GM19397 (cell line): ENCODE data around the gene KIRREL1.

Experiments
- ATAC-seq: cut with Tn5 transposase; IDR thresholded peaks from one replicate; pipeline ENCODE4 v1.9.1; 2021; ENCODE audit warnings: mild to moderate bottlenecking, moderate library complexity; ENCODE audit not compliant: unreplicated experiment

KIRREL1 gene

DNA sequence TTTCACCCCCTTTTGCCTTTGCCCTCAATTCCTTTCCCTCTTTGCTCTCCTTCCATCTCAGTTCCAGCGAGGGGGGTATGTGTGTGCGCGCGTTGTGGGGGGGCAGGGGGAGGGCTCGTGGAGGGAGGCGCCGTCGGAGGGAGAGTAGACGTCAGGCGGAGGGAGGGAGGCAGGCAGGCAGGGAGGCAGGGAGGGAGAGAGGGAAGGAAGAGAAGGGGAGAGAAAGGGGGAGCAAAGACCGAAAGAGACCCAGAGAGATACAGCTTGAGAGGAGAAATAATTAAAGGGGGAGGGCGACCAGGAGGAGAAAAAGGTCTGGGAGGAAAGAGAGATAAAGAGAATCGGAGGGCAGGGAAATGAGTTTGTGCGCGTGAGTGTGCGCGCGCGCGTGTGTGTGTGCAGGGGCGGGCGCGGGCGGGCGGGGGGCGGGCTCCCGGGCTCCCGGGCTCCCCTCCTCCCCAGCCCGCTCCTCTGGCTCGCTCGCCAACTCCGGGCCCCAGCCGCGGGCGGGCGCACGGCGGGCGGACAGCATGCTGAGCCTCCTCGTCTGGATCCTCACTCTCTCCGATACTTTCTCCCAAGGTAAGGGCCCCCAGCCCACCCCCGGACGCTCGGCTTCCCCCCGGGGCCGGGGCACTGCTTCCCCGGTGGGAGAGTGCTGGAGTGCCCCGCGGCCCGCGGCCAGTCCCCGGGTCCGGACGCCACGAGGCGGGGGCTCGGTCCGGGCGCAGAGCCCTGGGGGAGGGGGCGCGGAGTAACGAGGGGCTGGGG, at the start of gene KIRREL1:
TSS of gene KIRREL1 (plus strand) at position 499 of the 771 bp plus-strand sequence. CDS start at position 531, 32 bp downstream.
- ATAC-seq: no peak

DNA sequence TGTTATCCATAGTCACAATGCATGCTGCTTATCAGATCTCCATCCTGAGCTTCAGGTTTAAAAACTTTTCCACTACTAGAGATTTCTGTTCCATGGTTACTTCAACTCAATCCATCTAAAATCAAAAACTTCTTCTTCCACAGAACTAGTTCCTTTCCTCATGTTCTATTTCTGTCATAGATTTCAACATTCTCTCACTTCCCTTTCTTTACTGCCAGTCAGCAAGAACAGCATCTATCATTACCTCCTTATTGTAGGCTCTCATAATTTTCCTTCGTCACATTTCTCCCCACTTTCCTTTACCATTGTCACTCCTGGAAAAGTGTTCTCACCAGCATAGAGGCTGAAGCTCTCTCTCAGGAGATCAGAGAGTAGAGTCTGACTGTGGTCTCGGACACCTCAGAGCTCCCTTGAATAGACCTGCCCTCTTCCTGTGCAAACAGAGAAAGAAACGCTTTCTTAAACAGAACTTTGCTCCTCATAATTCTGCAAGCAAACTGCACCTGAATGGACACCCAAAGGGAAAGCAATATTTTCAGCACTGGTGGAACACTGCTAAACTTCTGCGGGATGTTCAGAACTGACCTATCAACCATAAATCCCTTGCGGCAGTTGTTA, 48.7 kb upstream of the KIRREL1 start:
- no peak for ATAC-seq

DNA sequence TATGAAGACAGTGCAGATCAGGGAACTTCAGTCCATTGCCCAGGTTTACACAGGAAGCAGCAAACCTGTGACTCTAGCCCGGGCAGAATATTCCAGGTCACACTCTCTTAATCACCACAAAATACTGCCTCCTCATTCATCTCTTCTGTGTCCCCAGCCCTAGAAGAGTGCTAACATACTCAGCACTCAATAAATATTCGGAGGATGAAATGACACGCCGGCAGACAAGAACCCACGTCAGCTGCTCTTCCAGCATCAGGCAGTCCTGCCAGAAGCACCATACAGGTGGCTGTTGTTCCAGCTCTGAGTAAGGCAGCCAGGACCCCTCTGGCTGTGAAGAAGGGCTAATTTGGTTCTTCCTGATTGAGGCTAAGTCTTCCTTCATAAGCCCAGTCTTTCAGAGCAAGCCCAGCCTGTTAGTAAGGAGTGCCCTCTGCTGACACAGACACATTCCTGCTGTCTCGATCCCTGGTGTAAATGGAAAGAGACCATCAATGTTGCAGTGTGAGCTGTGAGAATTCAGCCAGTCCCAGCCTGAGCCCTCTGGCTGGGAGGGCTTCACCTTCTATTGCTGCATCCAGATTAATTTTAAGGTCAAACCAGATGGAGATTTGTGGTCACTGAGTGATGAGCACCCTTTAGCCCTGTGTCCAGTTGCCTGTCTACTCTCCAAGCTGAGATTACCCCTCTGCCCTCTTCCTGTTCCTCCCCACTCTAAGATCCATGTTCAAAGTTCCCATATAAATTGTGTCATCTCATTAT, 45.0 kb upstream of the KIRREL1 start:
- no peak for ATAC-seq

DNA sequence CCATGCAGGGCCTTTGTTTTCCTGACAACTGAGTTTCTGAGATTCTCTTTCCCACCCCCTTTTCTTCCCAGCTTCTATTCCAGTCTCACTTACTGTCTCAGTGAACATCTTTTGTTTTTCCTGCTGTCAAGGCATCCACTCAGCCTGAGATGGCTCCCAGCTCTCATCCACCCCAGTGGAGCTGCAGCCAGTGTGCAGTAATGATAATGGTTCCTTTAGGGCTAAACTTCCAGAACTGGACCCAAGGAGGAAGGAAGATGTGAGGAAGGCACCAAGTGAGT, 44.4 kb upstream of the KIRREL1 start:
- no peak for ATAC-seq

DNA sequence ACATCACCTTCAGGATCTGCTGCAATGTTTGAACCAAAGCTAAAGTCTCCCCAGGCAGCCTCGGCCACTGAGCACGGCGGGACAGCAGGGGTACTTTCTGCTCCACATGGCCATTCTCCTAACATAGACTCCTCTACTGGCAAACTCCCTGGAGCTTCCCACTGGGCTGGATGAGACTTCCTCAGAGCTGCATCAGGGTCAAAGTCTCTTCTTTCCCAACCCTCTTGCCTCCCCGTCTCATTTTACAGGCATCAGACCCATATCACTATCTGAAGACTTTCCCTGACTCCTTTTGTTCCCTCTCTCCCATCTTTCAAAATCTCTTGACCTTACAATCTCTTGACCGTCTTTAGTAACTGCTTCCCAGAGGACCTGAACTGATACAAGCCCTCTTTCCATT, 42.2 kb upstream of the KIRREL1 start:
- no peak for ATAC-seq

DNA sequence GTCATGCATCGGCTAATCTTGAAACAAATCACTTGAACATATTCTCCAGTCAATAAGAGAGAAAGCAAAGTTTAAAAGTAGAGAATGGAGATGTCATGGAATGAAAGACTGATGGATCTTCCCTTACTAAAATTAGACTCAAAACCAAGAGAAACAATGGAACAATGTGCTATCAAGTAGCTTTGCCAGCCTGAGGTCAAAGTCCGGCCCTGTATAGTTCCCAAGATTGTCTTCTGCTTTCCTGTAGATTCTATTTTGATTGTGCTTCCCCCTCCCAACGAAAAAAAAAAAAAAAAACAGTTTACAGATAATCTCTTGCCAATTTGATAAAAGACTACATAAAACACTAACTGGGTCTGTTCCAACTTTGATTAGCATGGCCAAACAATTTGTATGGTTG, 40.8 kb upstream of the KIRREL1 start:
- no peak for ATAC-seq

DNA sequence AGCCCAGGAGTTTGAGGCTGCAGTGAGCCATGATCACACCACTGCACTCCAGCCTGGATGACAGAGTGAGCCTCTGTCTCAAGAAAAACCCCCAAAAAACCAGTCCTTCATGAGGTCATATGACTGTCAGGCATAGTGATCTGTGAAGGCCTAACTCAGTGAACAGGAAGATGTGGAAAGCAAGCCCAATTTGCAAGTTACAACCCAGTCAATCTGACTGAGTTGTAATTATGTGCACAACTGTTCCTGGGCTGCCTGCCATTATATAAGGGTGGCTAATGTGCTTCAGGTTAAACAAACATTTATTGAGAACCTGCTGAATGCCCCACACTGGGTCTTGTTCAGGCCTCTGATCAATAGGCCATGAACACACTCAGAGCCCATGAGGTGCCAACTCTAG, 38.2 kb upstream of the KIRREL1 start:
- ATAC-seq: no peak

DNA sequence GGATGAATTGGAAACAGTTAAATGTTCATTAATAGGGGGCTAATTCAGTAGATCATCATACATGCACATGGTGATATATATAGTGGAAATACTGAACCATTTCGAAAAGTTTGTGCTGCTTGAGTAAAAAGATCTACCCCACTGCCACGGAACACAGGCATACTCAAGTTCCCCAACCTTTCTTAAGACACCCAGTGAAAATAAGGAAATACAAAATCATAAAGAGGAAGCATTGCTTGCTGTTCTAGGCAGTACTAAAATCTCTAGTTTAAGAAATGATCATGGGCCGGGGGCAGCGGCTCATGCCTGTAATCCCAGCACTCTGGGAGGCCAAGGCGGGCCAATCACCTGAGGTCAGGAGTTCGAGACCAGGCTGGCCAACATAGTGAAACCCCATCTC, 37.6 kb upstream of the KIRREL1 start:
- no peak for ATAC-seq

DNA sequence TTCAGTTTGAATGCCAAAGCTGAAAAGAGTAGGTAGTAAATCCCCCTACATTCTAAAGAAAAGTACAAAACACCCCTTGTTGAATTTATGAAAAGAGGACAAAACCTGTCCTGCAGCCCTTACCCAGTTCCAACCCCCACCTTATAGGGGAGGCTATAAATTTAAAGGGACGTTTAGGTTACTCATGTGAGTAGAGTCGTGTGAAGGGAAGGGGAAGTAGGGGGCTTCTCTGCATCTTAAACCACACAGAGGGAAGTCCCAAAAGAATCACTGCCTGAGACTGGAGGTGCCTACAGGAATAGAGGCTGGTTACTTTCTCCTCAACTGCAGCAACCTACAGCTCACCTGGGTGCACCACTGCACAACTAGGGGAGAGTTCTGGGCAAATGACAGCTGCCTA, 36.7 kb upstream of the KIRREL1 start:
- ATAC-seq: no peak

DNA sequence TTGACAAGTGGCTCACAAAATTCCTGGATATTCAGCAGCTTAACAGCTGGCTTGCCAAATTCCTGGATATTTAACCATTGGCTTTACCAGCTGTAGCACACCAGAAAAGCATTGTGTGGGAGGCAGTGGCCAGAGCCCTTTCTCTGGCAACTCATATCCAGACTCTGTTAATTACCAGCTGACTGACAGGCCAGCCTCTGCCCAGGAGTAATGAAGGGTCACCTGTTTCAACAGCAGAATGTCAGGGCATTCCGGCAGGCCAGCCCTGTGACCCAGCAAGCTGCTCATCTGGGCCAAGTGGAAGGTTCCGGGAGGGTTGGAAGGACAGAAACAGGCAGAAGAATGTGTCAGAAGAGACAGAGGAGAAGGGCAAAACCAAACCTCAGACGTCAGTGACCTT, 35.2 kb upstream of the KIRREL1 start:
- ATAC-seq: no peak

DNA sequence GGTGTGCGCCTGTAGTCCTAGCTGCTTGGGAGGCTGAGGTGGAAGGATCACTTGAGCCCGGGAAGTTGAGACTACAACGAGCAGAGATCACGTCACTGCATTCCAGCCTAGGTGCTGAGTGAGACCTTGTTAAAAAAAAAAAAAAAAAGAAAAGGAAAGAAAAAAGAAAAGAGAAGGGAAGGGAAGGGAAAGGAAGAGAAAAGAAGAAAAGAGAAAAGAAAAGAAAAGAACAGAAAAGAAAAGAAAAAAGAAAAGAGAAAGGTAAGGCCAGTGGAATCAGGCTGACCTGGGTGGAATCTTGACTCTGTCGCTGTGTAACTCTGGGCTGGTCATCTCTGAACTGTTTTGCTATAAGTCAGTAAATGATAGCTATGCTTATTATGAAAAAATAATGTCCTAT, 33.7 kb upstream of the KIRREL1 start:
- no peak for ATAC-seq

DNA sequence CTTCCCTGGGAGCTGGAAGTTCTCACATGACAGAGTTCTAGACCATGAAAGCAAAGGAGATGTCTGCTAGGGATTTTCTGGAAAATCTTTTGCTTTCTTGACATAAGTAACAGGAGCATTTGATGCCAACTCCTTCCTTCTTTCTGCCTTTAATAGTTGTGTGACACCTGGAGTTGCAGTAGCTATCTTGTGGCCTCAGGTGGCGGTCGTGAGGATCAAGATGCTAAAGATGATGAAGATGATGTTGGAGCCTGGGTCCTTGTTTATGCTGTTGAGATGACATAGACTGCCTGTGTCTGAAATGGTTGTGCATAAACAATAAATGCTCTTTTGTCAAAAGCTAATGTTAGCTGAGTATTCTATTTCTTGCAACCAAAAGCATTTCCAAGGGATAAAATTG, 32.7 kb upstream of the KIRREL1 start:
- ATAC-seq: no peak

DNA sequence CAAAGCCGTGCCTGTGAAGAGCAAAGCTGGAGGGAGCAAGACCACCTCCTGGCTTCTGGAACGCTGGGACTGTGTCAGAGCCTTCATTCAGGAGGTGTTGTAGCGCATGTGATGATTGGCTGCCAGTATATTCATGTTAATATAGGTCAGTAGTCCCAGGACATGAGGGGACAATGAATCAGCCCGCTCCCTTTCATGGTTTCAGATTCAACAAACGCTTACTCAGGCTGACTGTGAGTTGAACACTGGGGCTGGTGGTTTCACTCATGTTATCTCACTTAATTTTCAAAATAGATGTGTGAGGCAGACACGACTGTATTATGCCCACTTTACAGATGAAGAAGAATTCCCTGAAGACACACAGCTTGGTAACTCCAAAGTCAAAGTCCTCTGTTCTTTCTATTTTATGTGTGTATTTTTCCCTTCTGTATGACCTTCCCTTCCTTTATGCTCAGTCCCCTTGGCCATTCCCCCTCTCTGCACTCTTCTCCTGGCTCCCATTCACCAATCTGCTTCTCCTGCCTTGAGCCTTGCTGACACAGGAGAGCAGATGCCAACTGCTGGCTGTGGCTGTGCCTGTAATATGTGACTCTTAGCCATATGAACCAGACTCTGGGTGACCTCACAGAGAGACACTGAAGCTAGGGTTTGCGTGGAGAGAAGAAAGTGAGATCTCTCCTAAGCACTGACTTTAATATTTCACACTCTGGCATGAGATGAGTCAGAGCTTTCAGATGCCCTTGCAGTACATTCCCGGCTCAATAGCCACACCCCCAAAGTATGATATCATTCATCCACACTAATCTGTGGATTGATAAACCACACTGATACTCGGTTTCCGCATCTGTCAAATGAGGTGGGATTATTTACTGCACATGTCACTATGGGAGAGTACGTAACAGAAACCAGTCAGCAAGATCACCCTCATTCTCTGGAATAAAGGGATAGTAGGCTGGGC, 31.4 kb upstream of the KIRREL1 start:
- ATAC-seq: no peak

DNA sequence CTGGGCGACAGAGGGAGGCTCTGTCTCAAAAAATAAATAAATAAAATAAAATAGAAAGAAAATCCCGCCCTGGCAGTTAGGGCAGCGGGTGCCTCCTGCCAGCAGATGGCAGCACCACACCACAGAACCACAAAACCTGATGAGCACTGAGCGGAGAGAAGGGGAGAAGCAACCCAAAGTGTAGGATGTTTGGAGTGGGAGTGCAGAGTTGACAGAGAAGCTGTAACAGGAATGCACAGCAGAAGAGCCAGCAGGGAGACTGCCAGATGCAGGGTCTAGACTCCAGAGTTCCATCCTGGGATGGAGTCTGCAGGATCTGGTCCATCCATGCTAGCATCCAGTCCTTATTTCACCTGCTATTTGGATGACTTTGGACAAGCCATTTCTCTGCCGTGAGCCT, 29.7 kb upstream of the KIRREL1 start:
- ATAC-seq: no peak

DNA sequence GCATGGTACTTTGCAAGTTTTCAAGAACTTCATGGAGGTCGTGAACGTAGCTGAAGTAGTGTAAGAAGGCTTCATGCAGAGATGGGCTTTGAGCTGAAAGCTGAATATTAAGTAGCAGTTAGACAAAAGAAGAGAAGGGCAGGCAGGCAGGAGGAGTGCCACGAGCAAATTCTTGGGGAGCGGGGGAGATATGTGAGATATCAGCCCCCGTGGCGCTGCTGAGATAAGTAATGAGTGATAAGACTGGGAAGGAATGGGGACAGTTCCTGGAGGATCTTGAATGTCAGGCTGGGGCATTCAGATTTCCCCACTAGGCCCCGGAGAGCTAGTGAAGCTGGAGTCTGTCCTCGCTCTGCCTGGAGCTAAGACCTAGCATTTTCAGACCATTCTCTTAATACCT, 27.9 kb upstream of the KIRREL1 start:
- ATAC-seq: no peak

DNA sequence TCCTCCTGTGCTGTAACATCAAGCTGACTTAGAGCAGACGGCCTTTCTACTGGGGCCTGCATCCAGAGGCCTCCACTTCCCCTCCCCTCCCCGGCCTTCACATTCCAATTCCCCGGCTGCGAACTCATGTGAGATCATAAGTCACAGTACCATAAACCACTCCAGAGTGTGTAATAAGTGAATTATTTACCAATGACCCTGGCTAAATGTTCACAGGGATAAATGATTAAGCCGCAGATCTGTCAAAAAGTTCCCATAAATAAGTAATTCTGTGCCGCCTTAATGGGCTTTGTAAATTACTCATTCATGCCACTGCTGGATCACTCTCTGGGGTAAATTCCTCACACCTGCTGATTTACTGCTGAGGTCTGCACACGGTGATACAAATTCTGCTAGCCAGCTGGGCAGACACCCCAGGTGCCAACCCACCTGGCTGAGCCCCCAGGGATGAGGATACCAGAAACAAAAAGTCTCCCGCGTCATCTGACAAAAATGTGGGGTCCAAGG, 27.4 kb upstream of the KIRREL1 start:
- no peak for ATAC-seq

DNA sequence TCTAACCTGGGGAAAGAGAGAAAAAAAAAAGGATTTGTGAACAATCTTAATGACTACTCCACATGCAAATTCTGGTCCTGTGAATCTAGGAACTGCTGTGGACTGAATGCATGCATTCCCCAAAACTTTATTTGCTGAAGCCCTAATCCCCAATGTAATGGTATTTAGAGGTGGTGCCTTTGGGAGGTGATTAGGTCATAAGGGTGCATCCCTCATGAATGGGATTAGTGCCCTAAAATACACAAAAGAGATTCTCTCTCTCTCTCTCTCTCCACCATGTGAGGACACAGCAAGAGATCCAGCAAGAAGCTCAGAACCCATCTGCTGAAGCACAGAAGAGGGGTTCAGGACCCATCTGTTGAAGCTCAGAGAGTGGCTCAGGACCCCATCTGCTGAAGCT, 26.2 kb upstream of the KIRREL1 start:
- ATAC-seq: no peak

DNA sequence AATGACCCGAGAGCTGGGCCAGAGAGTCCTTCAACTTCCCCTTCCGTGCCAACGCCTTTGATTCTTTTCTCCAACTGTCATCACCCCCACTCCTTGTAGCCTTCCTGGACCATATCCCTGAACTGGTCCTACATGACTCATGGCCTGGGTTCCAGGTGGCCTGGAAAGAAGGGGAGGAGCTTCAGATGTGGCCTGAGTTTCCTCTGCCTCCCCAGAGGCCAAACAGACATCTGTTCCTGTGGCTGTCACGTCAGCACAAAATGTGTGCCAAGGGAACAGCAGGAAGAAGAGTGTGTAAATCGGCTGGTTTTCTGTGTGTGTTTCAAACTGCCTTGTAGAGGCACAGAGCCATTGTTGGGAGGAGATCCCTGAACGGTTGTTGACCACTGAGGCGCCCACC, 24.9 kb upstream of the KIRREL1 start:
- ATAC-seq: no peak

DNA sequence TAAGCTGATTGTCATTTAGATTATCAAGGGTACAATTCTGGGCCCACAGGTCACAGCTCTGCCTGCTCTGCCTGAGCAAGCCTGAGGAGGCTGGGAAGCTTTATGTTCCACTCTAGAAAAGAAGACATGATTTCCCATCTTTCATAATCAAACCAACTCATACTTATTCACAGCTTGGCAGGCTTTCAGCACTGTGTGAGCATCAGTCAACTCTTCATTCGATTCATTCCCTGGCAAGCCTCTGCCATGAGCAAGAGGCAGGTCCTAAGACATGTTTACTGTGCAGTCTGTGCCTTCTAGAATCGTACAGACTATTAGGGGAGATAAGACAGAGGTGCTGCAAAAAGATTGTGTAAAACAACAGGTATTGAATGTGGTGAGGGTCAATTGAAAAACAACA, 24.5 kb upstream of the KIRREL1 start:
- no peak for ATAC-seq

DNA sequence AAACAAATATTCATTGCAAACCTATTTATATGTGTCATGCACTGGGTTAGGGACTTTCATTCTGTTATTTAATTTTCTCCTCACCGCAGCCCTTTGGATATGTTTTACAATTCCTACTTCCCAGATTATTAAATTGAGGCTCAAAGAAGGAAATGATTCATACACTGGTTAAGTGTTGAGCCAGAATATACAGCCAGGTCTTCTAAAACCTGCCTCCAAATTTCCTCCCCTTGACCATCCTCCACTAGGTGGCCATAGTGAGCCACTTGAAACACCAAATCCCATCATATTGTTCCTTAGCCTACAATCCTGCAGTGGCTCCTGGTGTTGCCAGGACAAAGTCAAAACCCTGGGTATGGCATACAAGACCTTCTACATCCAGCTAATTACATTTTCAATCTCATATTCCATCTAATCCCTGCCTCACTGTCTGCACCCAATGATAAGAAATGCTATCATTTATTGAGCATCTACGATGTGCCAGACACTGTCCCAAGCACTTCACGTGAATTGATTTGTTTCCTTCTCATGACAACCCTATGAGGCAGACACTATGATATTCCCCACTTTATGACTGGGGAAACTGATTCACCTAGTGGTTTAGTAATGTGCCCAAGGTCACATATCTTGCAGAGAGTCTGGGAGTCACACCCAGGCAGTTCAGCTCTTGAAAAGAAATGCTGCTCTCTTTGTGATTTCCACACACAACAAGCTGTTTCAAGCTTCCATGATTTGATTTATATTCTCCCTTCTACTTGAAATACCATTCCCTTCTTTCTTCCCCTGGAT, 23.6 kb upstream of the KIRREL1 start:
- ATAC-seq: no peak
